Measurements from ENCODE around the gene ISOC2.

GRCh38 chr19:55477905-55478304 is 16.5 kb upstream of the ISOC2 start:
- TF ChIP-seq, protein P1, sequence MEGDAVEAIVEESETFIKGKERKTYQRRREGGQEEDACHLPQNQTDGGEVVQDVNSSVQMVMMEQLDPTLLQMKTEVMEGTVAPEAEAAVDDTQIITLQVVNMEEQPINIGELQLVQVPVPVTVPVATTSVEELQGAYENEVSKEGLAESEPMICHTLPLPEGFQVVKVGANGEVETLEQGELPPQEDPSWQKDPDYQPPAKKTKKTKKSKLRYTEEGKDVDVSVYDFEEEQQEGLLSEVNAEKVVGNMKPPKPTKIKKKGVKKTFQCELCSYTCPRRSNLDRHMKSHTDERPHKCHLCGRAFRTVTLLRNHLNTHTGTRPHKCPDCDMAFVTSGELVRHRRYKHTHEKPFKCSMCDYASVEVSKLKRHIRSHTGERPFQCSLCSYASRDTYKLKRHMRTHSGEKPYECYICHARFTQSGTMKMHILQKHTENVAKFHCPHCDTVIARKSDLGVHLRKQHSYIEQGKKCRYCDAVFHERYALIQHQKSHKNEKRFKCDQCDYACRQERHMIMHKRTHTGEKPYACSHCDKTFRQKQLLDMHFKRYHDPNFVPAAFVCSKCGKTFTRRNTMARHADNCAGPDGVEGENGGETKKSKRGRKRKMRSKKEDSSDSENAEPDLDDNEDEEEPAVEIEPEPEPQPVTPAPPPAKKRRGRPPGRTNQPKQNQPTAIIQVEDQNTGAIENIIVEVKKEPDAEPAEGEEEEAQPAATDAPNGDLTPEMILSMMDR (conservative IDR thresholded peaks at IDR 0.05; ENCODE audit: low read depth, low read length): no peak
- TF ChIP-seq EZH2 (IDR thresholded peaks at IDR 0.05; ENCODE audit: low read length, unreplicated experiment): no peak

All from PC-3 (cell line).